OCI-LY7 (cell line): ENCODE data around the gene EIF3L. TPM values are rescaled to one million over a fixed set of nuclear protein-coding genes. Genes with fewer than 3 reads are reported as not detected.

Source experiments
- BruUV-seq: library from RNA; stranded (reverse); fragments of 400-500 nt; replicated peaks from 2 replicates; lab custom pipeline; 2021; lab: Mats Ljungman, UMichigan
- CTCF ChIA-PET: fragments of 300-600 bp; sonication (Branson Sonifier 250); formaldehyde crosslinking; loops from one replicate; lab custom pipeline; 2022; ENCODE audit warnings: antibody characterized with exemption; ENCODE audit not compliant: unreplicated experiment; lab: Charles Lee
- POLR2A ChIA-PET: fragments of 300-600 bp; sonication (Branson Sonifier 250); formaldehyde crosslinking; loops from one replicate; lab custom pipeline; 2022; ENCODE audit warnings: antibody characterized with exemption; lab: Charles Lee
- DNase-seq: peaks from one replicate; pipeline ENCODE4 v3.0.0-alpha.2; 2015; ENCODE audit warnings: low spot score
- H2AFZ ChIP-seq: fragments of 200-600 bp; sonication (generic), shearing (Covaris generic); 2 replicates; pipeline ENCODE4 v1.6.1; 2014; ENCODE audit warnings: mild to moderate bottlenecking, antibody characterized with exemption, low read length, moderate library complexity
- H3K27ac ChIP-seq: fragments of 200-600 bp; sonication (generic); 2 replicates; pipeline ENCODE4 v1.5.1; 2014; ENCODE audit warnings: mixed run types, low read depth, mild to moderate bottlenecking, moderate library complexity, low read length, inconsistent platforms; ENCODE audit not compliant: poor library complexity, severe bottlenecking
- H3K36me3 ChIP-seq: fragments of 200-600 bp; sonication (generic); 2 replicates; pipeline ENCODE4 v1.6.1; 2014; ENCODE audit warnings: mild to moderate bottlenecking, antibody characterized with exemption, low read length, moderate library complexity, mixed read lengths; ENCODE audit not compliant: insufficient read depth
- H3K4me1 ChIP-seq: fragments of 200-600 bp; sonication (generic); 2 replicates; pipeline ENCODE4 v1.5.1; 2014; ENCODE audit warnings: mild to moderate bottlenecking, low read length; ENCODE audit not compliant: insufficient read depth, poor library complexity, severe bottlenecking
- H3K4me2 ChIP-seq: fragments of 200-600 bp; sonication (generic); 2 replicates; pipeline ENCODE4 v1.6.1; 2014; ENCODE audit warnings: mild to moderate bottlenecking, low read length
- H3K4me3 ChIP-seq: fragments of 200-600 bp; sonication (generic); 2 replicates; pipeline ENCODE4 v1.5.1; 2014; ENCODE audit warnings: mild to moderate bottlenecking, low read depth, low read length; ENCODE audit not compliant: poor library complexity, severe bottlenecking
- H3K79me2 ChIP-seq: fragments of 200-600 bp; sonication (generic); 2 replicates; pipeline ENCODE4 v1.6.1; 2016; ENCODE audit warnings: low read depth, mild to moderate bottlenecking, low read length, moderate library complexity, mixed read lengths; ENCODE audit not compliant: insufficient read depth
- H3K9me2 ChIP-seq: fragments of 200-600 bp; sonication (generic); 2 replicates; pipeline ENCODE4 v1.6.1; 2016; ENCODE audit warnings: mild to moderate bottlenecking, low read length, mixed read lengths; ENCODE audit not compliant: insufficient read depth
- H3K9me3 ChIP-seq: fragments of 200-600 bp; sonication (generic); 2 replicates; pipeline ENCODE4 v1.6.1; 2014; ENCODE audit warnings: mild to moderate bottlenecking, mixed run types, low read length, mixed read lengths
- H4K20me1 ChIP-seq: fragments of 200-600 bp; sonication (generic); 2 replicates; pipeline ENCODE4 v1.6.1; 2014; ENCODE audit warnings: mild to moderate bottlenecking, antibody characterized with exemption, low read length, moderate library complexity, mixed read lengths; ENCODE audit not compliant: insufficient read depth
- CTCF ChIP-seq: fragments of 200-600 bp; sonication (generic); conservative IDR thresholded peaks from 2 replicates; pipeline ENCODE4 v1.5.1; 2014; ENCODE audit warnings: mild to moderate bottlenecking, antibody characterized with exemption, low read length, moderate library complexity, mixed read lengths
- EZH2phosphoT487 ChIP-seq: fragments of 200-600 bp; sonication (generic); IDR thresholded peaks from 2 replicates; pipeline ENCODE4 v1.6.1; 2018; ENCODE audit warnings: low read depth, borderline replicate concordance, mild to moderate bottlenecking, mixed run types, antibody characterized with exemption, low read length, moderate library complexity, mixed read lengths
- intact Hi-C: fragments of 100-400 bp; cut with micrococcal nuclease; formaldehyde crosslinking; loops from one replicate; pipeline ENCODE4 v1.10.0; 2022; ENCODE audit not compliant: unreplicated experiment
- total RNA-seq, 2 experiments: library from RNA; depleted of rRNA in 1 of 2; stranded (reverse); fragments of >200 nt in 1 of 2; shearing (Covaris generic) in 1 of 2; gene quantifications; 2 replicates each; pipeline ENCODE4 v1.2.3, GENCODE V29; 2014 to 2022

Gene EIF3L
- total RNA-seq, 2 experiments from 2014 or later, result 503 to 596 TPM

- Histone ChIP-seq H3K4me2 (peak overlapping the region; percentile 92), H2AFZ (peak overlapping the region; percentile 38), H3K79me2 (peaks cover 29% of the 10 kb centered on the region), H3K4me1 (peaks cover 18% of the 10 kb centered on the region), H4K20me1 (no peaks in the 10 kb centered on the region), H3K9me3 (peaks cover 7% of the 10 kb centered on the region; the same call in 1 of the 2 replicates), H3K27ac (peak overlapping the region; percentile 72), H3K36me3 (peaks cover 18% of the 10 kb centered on the region), H3K4me3 (peak overlapping the region; percentile 85), H3K9me2 (no peaks in the 10 kb centered on the region)
- ChIA-PET CTCF (no interaction called here), POLR2A (interaction anchor here (0.6 to 1.0 kb wide), 3 partner anchors 38 to 186 kb away, joined by 3 to 4 read pairs (median 3); no protein-coding TSS in a partner anchor)
- DNase-seq, result peak; percentile 69
- TF ChIP-seq CTCF, result no peak
- no peak for TF ChIP-seq EZH2phosphoT487
- no TSS peak for BruUV-seq
- intact Hi-C loops, result no loop called here
Observed at GRCh38 chr22:37843741-37844089, 5.5 kb upstream of the EIF3L start.

- Histone ChIP-seq H3K79me2 (peaks cover 41% of the 10 kb centered on the region), H4K20me1 (no peaks in the 10 kb centered on the region), H3K4me1 (peaks cover 18% of the 10 kb centered on the region), H3K4me2 (peak overlapping the region; percentile 16; the same call in 1 of the 2 replicates), H3K36me3 (peaks cover 8% of the 10 kb centered on the region), H2AFZ (peak overlapping the region; percentile 12; the same call in 1 of the 2 replicates), H3K9me2 (no peaks in the 10 kb centered on the region), H3K9me3 (peaks cover 7% of the 10 kb centered on the region; the same call in 1 of the 2 replicates), H3K4me3 (peak overlapping the region; percentile 85), H3K27ac (peak overlapping the region; percentile 39)
- intact Hi-C loops, result no loop called here
- no TSS peak for BruUV-seq
- no peak for DNase-seq
- TF ChIP-seq CTCF (no peak), EZH2phosphoT487 (no peak)
- CTCF ChIA-PET, result no interaction called here
- POLR2A ChIA-PET, result no interaction called here
Observed at GRCh38 chr22:37844904-37845329, 4.3 kb upstream of the EIF3L start.

- intact Hi-C loops, result no loop called here
- POLR2A ChIA-PET, result interaction anchor here (1.2 kb wide), 1 partner anchor 188 kb away, joined by 3 read pairs; the partner anchor contains the start of gene PDXP
- peaks cover 56% of the 10 kb centered on the region for H3K79me2 ChIP-seq
Observed at GRCh38 chr22:37846433-37846832, 2.8 kb upstream of the EIF3L start.

More at GRCh38 chr22:37846433-37846832, 2.8 kb upstream of the EIF3L start:
- H3K4me1 ChIP-seq, result peaks cover 33% of the 10 kb centered on the region
- no TSS peak for BruUV-seq
- no peaks in the 10 kb centered on the region for H3K9me2 ChIP-seq
- H3K4me3 ChIP-seq, result no peak overlapping the region
- H3K9me3 ChIP-seq, result peaks cover 7% of the 10 kb centered on the region; the same call in 1 of the 2 replicates
- TF ChIP-seq EZH2phosphoT487 (no peak), CTCF (no peak)
- H3K27ac ChIP-seq, result no peak overlapping the region
- H3K4me2 ChIP-seq, result no peak overlapping the region
- peaks cover 17% of the 10 kb centered on the region for H3K36me3 ChIP-seq
- no peak overlapping the region for H2AFZ ChIP-seq
- no peak for DNase-seq
- H4K20me1 ChIP-seq, result no peaks in the 10 kb centered on the region
- CTCF ChIA-PET, result no interaction called here
